ENCODE results near the gene C2orf80. TPM values are rescaled to one million over a fixed set of nuclear protein-coding genes. Genes with fewer than 3 reads are reported as not detected.
"Not testable (repeated sequence)": the region's sequence is repeated elsewhere in the genome, so short reads cannot be mapped to it uniquely, and the experiment has no call there.

Gene C2orf80
- total and polyA plus RNA-seq, 2 experiments from 2014 or later, result not detected

DNA sequence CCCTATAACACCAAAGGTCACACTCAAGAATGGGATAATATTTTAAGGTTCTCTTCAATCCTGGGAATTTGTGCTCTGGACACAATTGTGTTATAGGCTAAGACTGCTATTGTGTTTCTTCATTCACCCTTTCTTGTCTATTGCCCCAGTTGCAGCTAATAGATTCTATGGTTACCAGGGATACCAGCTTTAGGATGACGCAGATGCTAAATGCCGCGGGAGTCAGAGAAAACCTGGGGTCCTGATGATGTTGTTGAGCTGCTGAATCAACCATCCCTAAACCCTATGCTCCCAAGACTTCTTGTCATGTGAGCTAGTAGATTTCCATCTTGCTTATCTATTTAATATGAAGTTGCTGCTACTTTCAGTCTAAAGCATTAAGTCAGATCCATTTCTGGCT lies 70.9 kb downstream of the C2orf80 start:
- TF ChIP-seq EZH2 (IDR thresholded peaks at IDR 0.05; ENCODE audit: insufficient read depth, poor library complexity, severe bottlenecking) (no peak), EZH2phosphoT487 (IDR thresholded peaks at IDR 0.05; ENCODE audit: insufficient read depth, low read depth) (no peak)
- in situ Hi-C loops (cut with MboI), result no loop called here
- 43 to 70% methylated on average over 3 of the region's 3 CpGs for WGBS, 2 experiments (ENCODE audit: low coverage in 1 of 2, low lambda C conversion rate in 2 of 2, missing lambda C conversion rate in 2 of 2)
- peaks cover 32% of the 10 kb centered on the region for H3K27me3 ChIP-seq (replicated peaks; ENCODE audit: insufficient read depth)
- no peaks in the 10 kb centered on the region for H3K4me1 ChIP-seq (ENCODE audit: insufficient read depth)
- H3K9ac ChIP-seq, result no peak overlapping the region
- H3K4me3 ChIP-seq, result no peak overlapping the region
- no peak overlapping the region for H3K27ac ChIP-seq
- H3K9me3 ChIP-seq (ENCODE audit: low read depth), result no peaks in the 10 kb centered on the region
- no peaks in the 10 kb centered on the region for H3K36me3 ChIP-seq (ENCODE audit: low read depth)
- no peaks in the 10 kb centered on the region for H3K9me2 ChIP-seq (ENCODE audit: insufficient read depth)
- H4K20me1 ChIP-seq (ENCODE audit: insufficient read depth), result no peaks in the 10 kb centered on the region
- no peak overlapping the region for H3K4me2 ChIP-seq (ENCODE audit: unreplicated experiment)
- DNase-seq, result no peak
- no peaks in the 10 kb centered on the region for H3F3A ChIP-seq (ENCODE audit: insufficient read depth)
- no peaks in the 10 kb centered on the region for H3K79me2 ChIP-seq (ENCODE audit: insufficient read depth)
- H2AFZ ChIP-seq, result no peak overlapping the region

DNA sequence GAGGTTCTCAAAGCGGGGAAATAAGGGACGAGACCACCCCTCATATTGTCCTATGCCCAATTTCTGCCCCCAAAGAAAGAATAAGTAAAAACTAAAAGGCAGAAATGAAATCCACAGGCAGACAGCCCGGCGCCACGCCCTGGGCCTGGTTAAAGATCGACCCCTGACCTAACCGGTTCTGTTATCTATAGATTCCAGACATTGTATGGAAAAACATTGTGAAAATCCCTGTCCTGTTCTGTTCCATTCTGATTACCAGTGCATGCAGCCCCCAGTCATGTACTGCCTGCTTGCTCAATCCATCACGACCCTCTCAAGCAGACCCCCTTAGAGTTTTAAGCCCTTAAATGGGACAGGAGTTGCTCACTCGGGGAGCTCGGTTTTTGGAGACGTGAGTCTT lies 72.4 kb downstream of the C2orf80 start:
- H3K27ac ChIP-seq; in situ Hi-C loops (cut with MboI); H3K9me2 ChIP-seq (ENCODE audit: insufficient read depth); H3K9ac ChIP-seq; DNase-seq; H3F3A ChIP-seq (ENCODE audit: insufficient read depth); H3K4me2 ChIP-seq (ENCODE audit: unreplicated experiment); H3K4me3 ChIP-seq; H3K79me2 ChIP-seq (ENCODE audit: insufficient read depth); H4K20me1 ChIP-seq (ENCODE audit: insufficient read depth); H3K4me1 ChIP-seq (ENCODE audit: insufficient read depth); H3K9me3 ChIP-seq (ENCODE audit: low read depth); H3K36me3 ChIP-seq (ENCODE audit: low read depth); H2AFZ ChIP-seq: not testable (repeated sequence)
- whole genome bisulfite sequencing, 2 experiments (ENCODE audit: low coverage in 1 of 2, low lambda C conversion rate in 2 of 2, missing lambda C conversion rate in 2 of 2), result 58 to 60% methylated on average over 11 of the region's 11 CpGs
- peaks cover 40% of the 10 kb centered on the region for H3K27me3 ChIP-seq (replicated peaks; ENCODE audit: insufficient read depth)

Other genes starting within 250 kb of the C2orf80 start
- 6.6 and 19.9 TPM in 2 replicates for gene PLEKHM3, start 164.5 kb downstream of the C2orf80 start, total RNA-seq (2014; rRNA removed; shearing (Covaris generic))
- 3.5 and 4.9 TPM in 2 replicates for gene PLEKHM3, start 164.5 kb downstream of the C2orf80 start, polyA plus RNA-seq (2016; fragmentation: Nextera tagmentation; extraction: Ambion mirVana)
- not detected in 2 replicates for gene CRYGD, start 65.5 kb downstream of the C2orf80 start, total RNA-seq (2014; rRNA removed; shearing (Covaris generic))
- gene CRYGD, start 65.5 kb downstream of the C2orf80 start, polyA plus RNA-seq (2016; fragmentation: Nextera tagmentation; extraction: Ambion mirVana), result not detected in 2 replicates
- gene CRYGC, start 60.2 kb downstream of the C2orf80 start, total RNA-seq (2014; rRNA removed; shearing (Covaris generic)), result not detected in 2 replicates
- not detected in 2 replicates for gene CRYGC, start 60.2 kb downstream of the C2orf80 start, polyA plus RNA-seq (2016; fragmentation: Nextera tagmentation; extraction: Ambion mirVana)
- gene CRYGB, start 43.9 kb downstream of the C2orf80 start, total RNA-seq (2014; rRNA removed; shearing (Covaris generic)), result not detected in 2 replicates
- gene CRYGB, start 43.9 kb downstream of the C2orf80 start, polyA plus RNA-seq (2016; fragmentation: Nextera tagmentation; extraction: Ambion mirVana), result not detected in 2 replicates
- not detected in 2 replicates for gene CRYGA, start 26.4 kb downstream of the C2orf80 start, total RNA-seq (2014; rRNA removed; shearing (Covaris generic))
- gene CRYGA, start 26.4 kb downstream of the C2orf80 start, polyA plus RNA-seq (2016; fragmentation: Nextera tagmentation; extraction: Ambion mirVana), result not detected in 2 replicates
- gene IDH1, start 65.0 kb upstream of the C2orf80 start, total RNA-seq (2014; rRNA removed; shearing (Covaris generic)), result 53.6 and 63.7 TPM in 2 replicates
- gene IDH1, start 65.0 kb upstream of the C2orf80 start, polyA plus RNA-seq (2016; fragmentation: Nextera tagmentation; extraction: Ambion mirVana), result 53.1 and 53.5 TPM in 2 replicates
- 19.7 and 25.4 TPM in 2 replicates for gene PIKFYVE, start 76.2 kb upstream of the C2orf80 start, total RNA-seq (2014; rRNA removed; shearing (Covaris generic))
- 4.2 and 4.8 TPM in 2 replicates for gene PIKFYVE, start 76.2 kb upstream of the C2orf80 start, polyA plus RNA-seq (2016; fragmentation: Nextera tagmentation; extraction: Ambion mirVana)
- not detected in 2 replicates for gene PTH2R, start 216.8 kb upstream of the C2orf80 start, total RNA-seq (2014; rRNA removed; shearing (Covaris generic))
- gene PTH2R, start 216.8 kb upstream of the C2orf80 start, polyA plus RNA-seq (2016; fragmentation: Nextera tagmentation; extraction: Ambion mirVana), result not detected in 2 replicates